Parathyroid adenoma (tissue), 2 donors: Measurements from ENCODE around the gene ERMAP.

Experiments
- H2AFZ ChIP-seq: fragments of 300-600 bp; sonication (generic); one replicate; pipeline ENCODE4 v1.7.0; 2017; ENCODE audit warnings: antibody characterized with exemption, mild to moderate bottlenecking
- H3K27ac ChIP-seq: fragments of 300-600 bp; sonication (generic); one replicate; pipeline ENCODE4 v1.7.0; 2017
- H3K27me3 ChIP-seq: fragments of 300-600 bp; sonication (generic); one replicate; pipeline ENCODE4 v1.7.0; 2017; ENCODE audit warnings: low read length; ENCODE audit not compliant: control insufficient read depth, insufficient read depth
- H3K36me3 ChIP-seq: fragments of 300-600 bp; sonication (generic); one replicate; pipeline ENCODE4 v1.7.0; 2017; ENCODE audit warnings: low read length; ENCODE audit not compliant: control insufficient read depth, insufficient read depth
- H3K4me1 ChIP-seq: fragments of 300-600 bp; sonication (generic); one replicate; pipeline ENCODE4 v1.7.0; 2017; ENCODE audit warnings: control low read depth
- H3K4me2 ChIP-seq: fragments of 300-600 bp; sonication (generic); one replicate; pipeline ENCODE4 v1.7.0; 2017; ENCODE audit warnings: low read length
- H3K4me3 ChIP-seq: fragments of 300-600 bp; sonication (generic); one replicate; pipeline ENCODE4 v1.7.0; 2017; ENCODE audit warnings: low read depth, low read length
- H3K79me2 ChIP-seq: fragments of 300-600 bp; sonication (generic); one replicate; pipeline ENCODE4 v1.7.0; 2017; ENCODE audit warnings: control low read depth
- H3K9ac ChIP-seq: fragments of 300-600 bp; sonication (generic); one replicate; pipeline ENCODE4 v1.7.0; 2017; ENCODE audit warnings: mild to moderate bottlenecking
- H3K9me3 ChIP-seq: fragments of 300-600 bp; sonication (generic); one replicate; pipeline ENCODE4 v1.7.0; 2017; ENCODE audit warnings: low read length; ENCODE audit not compliant: control insufficient read depth
- TF ChIP-seq, protein P1 (sequence below): fragments of 300-600 bp; sonication (generic); IDR thresholded peaks from one replicate; pipeline ENCODE4 v1.7.0; 2017; ENCODE audit warnings: antibody characterized with exemption, mild to moderate bottlenecking
- donor health status: primary hyperparathyroidism.

Gene ERMAP

GRCh38 chr1:42847111-42847595 is 30.2 kb downstream of the ERMAP start:
- H3K27ac ChIP-seq: peak overlapping the region; percentile 70
- H3K36me3 ChIP-seq: no peaks in the 10 kb centered on the region
- TF ChIP-seq, protein P1, sequence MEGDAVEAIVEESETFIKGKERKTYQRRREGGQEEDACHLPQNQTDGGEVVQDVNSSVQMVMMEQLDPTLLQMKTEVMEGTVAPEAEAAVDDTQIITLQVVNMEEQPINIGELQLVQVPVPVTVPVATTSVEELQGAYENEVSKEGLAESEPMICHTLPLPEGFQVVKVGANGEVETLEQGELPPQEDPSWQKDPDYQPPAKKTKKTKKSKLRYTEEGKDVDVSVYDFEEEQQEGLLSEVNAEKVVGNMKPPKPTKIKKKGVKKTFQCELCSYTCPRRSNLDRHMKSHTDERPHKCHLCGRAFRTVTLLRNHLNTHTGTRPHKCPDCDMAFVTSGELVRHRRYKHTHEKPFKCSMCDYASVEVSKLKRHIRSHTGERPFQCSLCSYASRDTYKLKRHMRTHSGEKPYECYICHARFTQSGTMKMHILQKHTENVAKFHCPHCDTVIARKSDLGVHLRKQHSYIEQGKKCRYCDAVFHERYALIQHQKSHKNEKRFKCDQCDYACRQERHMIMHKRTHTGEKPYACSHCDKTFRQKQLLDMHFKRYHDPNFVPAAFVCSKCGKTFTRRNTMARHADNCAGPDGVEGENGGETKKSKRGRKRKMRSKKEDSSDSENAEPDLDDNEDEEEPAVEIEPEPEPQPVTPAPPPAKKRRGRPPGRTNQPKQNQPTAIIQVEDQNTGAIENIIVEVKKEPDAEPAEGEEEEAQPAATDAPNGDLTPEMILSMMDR: no peak
- peak overlapping the region; percentile 48 for H2AFZ ChIP-seq
- peak overlapping the region; percentile 94 for H3K4me3 ChIP-seq
- H3K4me1 ChIP-seq: no peaks in the 10 kb centered on the region
- peak overlapping the region; percentile 66 for H3K4me2 ChIP-seq
- peaks cover 3% of the 10 kb centered on the region for H3K79me2 ChIP-seq
- peak overlapping the region; percentile 32 for H3K9ac ChIP-seq
- no peaks in the 10 kb centered on the region for H3K27me3 ChIP-seq
- no peaks in the 10 kb centered on the region for H3K9me3 ChIP-seq

DNA sequence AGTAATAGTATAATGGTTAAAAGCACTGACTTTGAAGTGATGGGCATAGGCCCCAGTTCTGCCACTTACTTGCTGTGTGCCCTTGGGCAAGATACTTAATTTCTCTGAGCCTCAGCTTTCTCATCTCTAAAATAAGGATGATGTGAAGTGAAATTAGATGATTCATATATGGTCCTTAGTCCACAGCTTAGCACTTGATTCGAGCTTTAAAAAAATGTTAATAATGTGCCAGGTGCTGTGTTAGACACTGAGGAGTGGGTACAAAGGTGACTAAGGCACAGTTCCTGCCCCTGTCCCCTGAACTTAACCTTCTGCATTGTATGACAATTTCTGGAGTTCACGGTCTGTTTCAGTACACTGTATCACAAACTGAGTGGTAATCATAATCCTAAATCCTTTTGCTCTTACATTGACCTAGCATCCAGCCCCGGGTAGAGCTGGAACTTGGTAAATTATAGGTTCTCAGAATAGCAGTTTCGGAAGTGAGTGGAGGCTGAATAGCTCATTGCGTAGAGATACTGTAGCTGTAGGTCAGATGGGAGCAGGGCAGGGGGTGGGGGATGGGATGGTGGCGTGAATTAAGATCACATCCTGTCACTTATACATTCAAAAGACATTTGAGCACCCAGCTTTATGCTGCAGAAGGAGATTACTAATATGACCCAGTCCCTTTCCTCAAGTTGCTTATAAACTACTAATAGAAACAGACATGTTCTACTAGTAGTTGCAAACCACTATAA is 31.0 kb downstream of the ERMAP start:
- H3K4me2 ChIP-seq: peak overlapping the region; percentile 66
- no peak overlapping the region for H3K9ac ChIP-seq
- H3K79me2 ChIP-seq: peaks cover 3% of the 10 kb centered on the region
- H2AFZ ChIP-seq: no peak overlapping the region
- H3K27me3 ChIP-seq: no peaks in the 10 kb centered on the region
- H3K36me3 ChIP-seq: no peaks in the 10 kb centered on the region
- TF ChIP-seq, protein P1: no peak
- no peak overlapping the region for H3K27ac ChIP-seq
- H3K4me3 ChIP-seq: peak overlapping the region; percentile 94
- H3K9me3 ChIP-seq: no peaks in the 10 kb centered on the region
- H3K4me1 ChIP-seq: no peaks in the 10 kb centered on the region

DNA sequence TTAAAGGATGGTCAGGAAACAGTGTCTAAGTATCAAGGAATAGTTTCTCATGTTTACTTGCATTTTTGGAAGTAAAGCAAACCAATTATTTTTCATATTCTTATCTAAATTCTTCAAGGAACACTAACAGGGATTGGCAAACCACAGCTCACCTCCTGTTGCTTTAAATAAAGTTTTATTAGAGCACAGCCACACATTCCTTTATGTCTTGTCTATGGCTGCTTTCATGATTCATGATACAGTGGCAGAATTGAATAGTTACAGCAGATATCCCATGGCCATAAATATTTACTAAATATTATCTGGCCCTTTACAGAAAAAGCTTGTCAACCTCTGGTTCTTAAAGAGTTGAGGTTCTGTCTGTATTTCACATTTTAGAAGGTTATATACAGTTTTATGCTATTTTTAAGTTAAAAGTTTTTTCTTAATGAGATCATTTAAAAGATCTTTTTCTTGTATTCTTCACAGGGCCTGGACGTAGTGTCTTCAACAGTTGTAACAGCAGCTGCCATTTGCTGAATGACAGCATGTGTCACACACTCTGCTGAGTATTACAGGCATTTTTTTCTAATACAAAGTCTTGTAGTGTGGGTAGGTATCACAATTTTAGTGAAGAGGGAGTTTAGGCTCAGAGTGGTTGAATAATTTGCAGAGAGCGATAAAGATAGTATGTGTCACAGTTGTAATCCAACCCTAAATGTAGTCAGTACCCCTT is 32.1 kb downstream of the ERMAP start:
- no peak overlapping the region for H2AFZ ChIP-seq
- H3K9me3 ChIP-seq: no peaks in the 10 kb centered on the region
- TF ChIP-seq, protein P1: no peak
- no peak overlapping the region for H3K4me3 ChIP-seq
- H3K27me3 ChIP-seq: no peaks in the 10 kb centered on the region
- H3K36me3 ChIP-seq: no peaks in the 10 kb centered on the region
- no peak overlapping the region for H3K9ac ChIP-seq
- no peaks in the 10 kb centered on the region for H3K4me1 ChIP-seq
- peaks cover 3% of the 10 kb centered on the region for H3K79me2 ChIP-seq
- H3K27ac ChIP-seq: no peak overlapping the region
- H3K4me2 ChIP-seq: no peak overlapping the region

DNA sequence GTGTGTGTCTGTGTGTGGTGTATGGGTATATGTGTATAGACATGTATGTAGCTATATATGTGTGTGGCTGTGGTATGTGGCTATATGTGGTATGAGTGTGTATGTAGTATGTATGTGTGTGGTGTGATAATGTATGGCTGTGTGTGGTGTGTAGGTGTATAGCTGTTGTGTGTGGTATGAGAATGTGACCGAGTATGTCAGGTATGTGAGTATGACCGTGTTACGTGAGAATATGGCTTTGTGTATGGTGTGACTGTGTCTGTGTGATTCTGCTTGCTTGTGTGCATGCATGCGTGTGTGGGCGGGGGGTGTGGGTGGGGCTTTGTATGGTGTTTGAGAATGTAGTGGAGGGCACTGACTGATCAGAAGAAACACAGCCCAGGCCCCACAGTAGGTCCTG is 33.0 kb downstream of the ERMAP start:
- TF ChIP-seq, protein P1: no peak
- no peak overlapping the region for H3K4me2 ChIP-seq
- no peak overlapping the region for H3K4me3 ChIP-seq
- no peaks in the 10 kb centered on the region for H3K27me3 ChIP-seq
- H3K79me2 ChIP-seq: peaks cover 3% of the 10 kb centered on the region
- no peaks in the 10 kb centered on the region for H3K4me1 ChIP-seq
- H2AFZ ChIP-seq: no peak overlapping the region
- no peak overlapping the region for H3K27ac ChIP-seq
- H3K36me3 ChIP-seq: no peaks in the 10 kb centered on the region
- H3K9me3 ChIP-seq: no peaks in the 10 kb centered on the region
- H3K9ac ChIP-seq: no peak overlapping the region
